ENCODE measurements around the gene RHBG. TPM values are rescaled to one million over a fixed set of nuclear protein-coding genes. Genes with fewer than 3 reads are reported as not detected.

Gene RHBG
- total and polyA plus RNA-seq, 2 experiments from 2014 or later: 1.2 to 1.6 TPM

- H4K20me1 ChIP-seq (replicated peaks; ENCODE audit: insufficient read depth): no peaks in the 10 kb centered on the region
- Mint-ChIP-seq H3K4me3 (no peak overlapping the region), H3K36me3 (ENCODE audit: low read depth) (no peaks in the 10 kb centered on the region), H3K4me1 (peaks cover 54% of the 10 kb centered on the region), H3K27me3 (ENCODE audit: insufficient read depth, low read depth, poor library complexity) (peaks cover 54% of the 10 kb centered on the region), H3K27ac (no peak overlapping the region), H3K9me3 (no peaks in the 10 kb centered on the region; the same call in 2 of the 3 replicates)
- peaks cover 61% of the 10 kb centered on the region for H3K27me3 ChIP-seq (ENCODE audit: insufficient read depth)
- 0 out of 2 replicates have a peak overlapping the region, but pooled peaks have one; percentile 92 for H2AFZ ChIP-seq
- no peaks in the 10 kb centered on the region for H3K9me2 ChIP-seq (ENCODE audit: insufficient read depth)
- no peak for TF ChIP-seq ZNF331 (CRISPR knock-in tag; IDR thresholded peaks at IDR 0.05; ENCODE audit: low read depth)
- TF ChIP-seq STAT1 (IDR thresholded peaks at IDR 0.05; ENCODE audit: unreplicated experiment): no peak
- TF ChIP-seq REST (IDR thresholded peaks at IDR 0.05; ENCODE audit: unreplicated experiment): no peak
- no peak for TF ChIP-seq ZNF114 (CRISPR knock-in tag; IDR thresholded peaks at IDR 0.05)
- TF ChIP-seq JUNB (IDR thresholded peaks at IDR 0.05; ENCODE audit: unreplicated experiment): no peak
- TF ChIP-seq ZNF462 (CRISPR knock-in tag; IDR thresholded peaks at IDR 0.05): no peak
- no peak for TF ChIP-seq EZH2 (IDR thresholded peaks at IDR 0.05; ENCODE audit: low read depth, unreplicated experiment)
- TF ChIP-seq CTCF (conservative IDR thresholded peaks at IDR 0.05; ENCODE audit: low read depth in 2 of 2): no peak
- TF ChIP-seq ETS1 (IDR thresholded peaks at IDR 0.05): no peak
- TF ChIP-seq EZH2phosphoT487 (IDR thresholded peaks at IDR 0.05; ENCODE audit: unreplicated experiment): no peak
- no peak for TF ChIP-seq NANOG (IDR thresholded peaks at IDR 0.05; ENCODE audit: borderline replicate concordance)
- TF ChIP-seq POLR2AphosphoS5 (IDR thresholded peaks at IDR 0.05; ENCODE audit: low read depth): no peak
- TF ChIP-seq CREB1 (CRISPR knock-in tag; IDR thresholded peaks at IDR 0.05; ENCODE audit: low read depth): no peak
- no peak overlapping the region for H3K27ac ChIP-seq (ENCODE audit: low read depth)
- DNase-seq (ENCODE audit: low spot score): no peak
- H3K4me1 ChIP-seq (ENCODE audit: insufficient read depth): peaks cover 46% of the 10 kb centered on the region
- ATAC-seq: peak; percentile 9; the same call in 1 of the 3 replicates
- peak overlapping the region; percentile 20; the same call in 1 of the 2 replicates for H3K4me3 ChIP-seq
- no peaks in the 10 kb centered on the region for H3K79me2 ChIP-seq (replicated peaks; ENCODE audit: insufficient read depth)
- H3K36me3 ChIP-seq (ENCODE audit: insufficient read depth): no peaks in the 10 kb centered on the region
- peak overlapping the region; percentile 67 for H3K4me2 ChIP-seq
- peaks cover 27% of the 10 kb centered on the region for H3F3A ChIP-seq (replicated peaks; ENCODE audit: low read depth)
These were observed 22.3 kb downstream of the RHBG start for GRCh38 chr1:156391366-156391677.

Data from GM23338 (cell line).